ENCODE data around the gene MKRN2. TPM values are rescaled to one million over a fixed set of nuclear protein-coding genes. Genes with fewer than 3 reads are reported as not detected.
A peak's percentile ranks its signal among the peaks of the same experiment; 100 is the strongest.

The MKRN2 gene
- total RNA-seq, 2 experiments from 2014 or later, result 19.0 to 20.3 TPM

- peaks cover 26% of the 10 kb centered on the region for H3K4me1 ChIP-seq (ENCODE audit: insufficient read depth, low read length)
- no peaks in the 10 kb centered on the region for H3K9me3 Mint-ChIP-seq
- peaks cover 45% of the 10 kb centered on the region for H3K27me3 Mint-ChIP-seq
- POLR2A ChIA-PET, result interaction anchor here (1.3 to 2.2 kb wide), 2 partner anchors 70 to 110 kb away, joined by 6 to 9 read pairs; partner anchors contain the start of genes RAF1 and TSEN2
- peaks cover 17 to 27% of the 10 kb centered on the region in 2 experiments for H3K27me3 ChIP-seq (ENCODE audit: control insufficient read depth in 1 of 2, insufficient read depth in 2 of 2, low read length in 2 of 2)
- H3K36me3 ChIP-seq (ENCODE audit: insufficient read depth, low read length), result no peaks in the 10 kb centered on the region
- TF ChIP-seq, protein P1, sequence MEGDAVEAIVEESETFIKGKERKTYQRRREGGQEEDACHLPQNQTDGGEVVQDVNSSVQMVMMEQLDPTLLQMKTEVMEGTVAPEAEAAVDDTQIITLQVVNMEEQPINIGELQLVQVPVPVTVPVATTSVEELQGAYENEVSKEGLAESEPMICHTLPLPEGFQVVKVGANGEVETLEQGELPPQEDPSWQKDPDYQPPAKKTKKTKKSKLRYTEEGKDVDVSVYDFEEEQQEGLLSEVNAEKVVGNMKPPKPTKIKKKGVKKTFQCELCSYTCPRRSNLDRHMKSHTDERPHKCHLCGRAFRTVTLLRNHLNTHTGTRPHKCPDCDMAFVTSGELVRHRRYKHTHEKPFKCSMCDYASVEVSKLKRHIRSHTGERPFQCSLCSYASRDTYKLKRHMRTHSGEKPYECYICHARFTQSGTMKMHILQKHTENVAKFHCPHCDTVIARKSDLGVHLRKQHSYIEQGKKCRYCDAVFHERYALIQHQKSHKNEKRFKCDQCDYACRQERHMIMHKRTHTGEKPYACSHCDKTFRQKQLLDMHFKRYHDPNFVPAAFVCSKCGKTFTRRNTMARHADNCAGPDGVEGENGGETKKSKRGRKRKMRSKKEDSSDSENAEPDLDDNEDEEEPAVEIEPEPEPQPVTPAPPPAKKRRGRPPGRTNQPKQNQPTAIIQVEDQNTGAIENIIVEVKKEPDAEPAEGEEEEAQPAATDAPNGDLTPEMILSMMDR (IDR thresholded peaks at IDR 0.05), result no peak
- intact Hi-C loops (cut with DNase I, micrococcal nuclease), result loop anchor here in 1 of 2 experiments (10.0 kb wide), 3 partner anchors 281 to 1279 kb away; partner anchors contain the start of gene ATG7
- H3K4me1 Mint-ChIP-seq (ENCODE audit: low read depth), result peaks cover 39% of the 10 kb centered on the region
- CTCF ChIA-PET, result interaction anchor here (0.9 to 1.4 kb wide), 2 partner anchors 13 kb away, joined by 3 read pairs; no protein-coding TSS in a partner anchor
- H3K27ac Mint-ChIP-seq, result no peak overlapping the region
- H3K4me3 Mint-ChIP-seq, result peak overlapping the region; percentile 71
- H3K4me3 ChIP-seq (ENCODE audit: low read length), result peak overlapping the region; percentile 46
- no peak for ATAC-seq (ENCODE audit: poor library complexity)
- DNase-seq, result peak in 4 of 14 experiments; percentile 3 to 42 (median 20)
- no peak overlapping the region for H3K27ac ChIP-seq (ENCODE audit: low read depth in 1 of 2, low read length in 2 of 2)
- H3K9me3 ChIP-seq (ENCODE audit: control insufficient read depth in 1 of 2, insufficient read depth in 1 of 2, low read length in 2 of 2), result peaks cover 0 to 10% of the 10 kb centered on the region in 2 experiments
- peaks cover 12% of the 10 kb centered on the region for H3K36me3 Mint-ChIP-seq (ENCODE audit: low read depth)
Measured at GRCh38 chr3:12553921-12554391, 2.9 kb upstream of the MKRN2 start.

DNA sequence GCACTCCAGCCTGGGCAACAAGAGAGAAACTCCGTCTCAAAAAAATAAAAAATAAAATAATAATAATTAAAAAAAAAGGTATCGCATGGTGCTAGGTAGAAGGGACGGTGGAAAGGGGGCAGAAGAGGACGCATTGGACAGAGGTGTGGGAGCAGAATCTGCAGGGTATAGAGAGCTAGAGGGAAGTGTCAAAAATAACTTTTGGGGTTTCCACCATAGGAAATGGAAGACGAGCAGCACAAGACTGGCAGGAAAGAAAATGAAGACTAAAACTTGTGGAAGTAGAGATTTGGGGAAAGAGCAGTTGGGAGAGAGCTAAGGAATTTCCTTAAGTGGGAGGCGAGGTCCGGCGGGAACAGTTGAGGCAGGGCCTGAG, 585 bp upstream of the MKRN2 start:
- ATAC-seq (ENCODE audit: poor library complexity), result no peak
- Mint-ChIP-seq H3K4me3 (peak overlapping the region; percentile 93), H3K36me3 (ENCODE audit: low read depth) (peaks cover 12% of the 10 kb centered on the region), H3K9me3 (no peaks in the 10 kb centered on the region), H3K4me1 (ENCODE audit: low read depth) (peaks cover 63% of the 10 kb centered on the region), H3K27ac (peak overlapping the region; percentile 81), H3K27me3 (peaks cover 38% of the 10 kb centered on the region)
- peaks cover 17 to 27% of the 10 kb centered on the region in 2 experiments for H3K27me3 ChIP-seq (ENCODE audit: control insufficient read depth in 1 of 2, insufficient read depth in 2 of 2, low read length in 2 of 2)
- TF ChIP-seq, protein P1 (IDR thresholded peaks at IDR 0.05), result no peak
- intact Hi-C loops (cut with DNase I, micrococcal nuclease), result loop anchor here (5.0 to 10.0 kb wide), 5 partner anchors 106 to 1282 kb away; partner anchors contain the start of genes ATG7 (in 1 of the 2) and RAF1 (in 1 of the 2)
- no peaks in the 10 kb centered on the region for H3K36me3 ChIP-seq (ENCODE audit: insufficient read depth, low read length)
- peaks cover 0 to 10% of the 10 kb centered on the region in 2 experiments for H3K9me3 ChIP-seq (ENCODE audit: control insufficient read depth in 1 of 2, insufficient read depth in 1 of 2, low read length in 2 of 2)
- H3K4me3 ChIP-seq (ENCODE audit: low read length), result peak overlapping the region; percentile 85
- peak in 4 of 14 experiments; percentile 1 to 43 (median 12) for DNase-seq
- ChIA-PET CTCF (no interaction called here), POLR2A (interaction anchor here (0.6 to 3.3 kb wide), 4 partner anchors 9 to 829 kb away, joined by 3 to 19 read pairs (median 4); partner anchors contain the start of genes RAF1 and TSEN2)
- peaks cover 41% of the 10 kb centered on the region for H3K4me1 ChIP-seq (ENCODE audit: insufficient read depth, low read length)
- H3K27ac ChIP-seq (ENCODE audit: low read depth in 1 of 2, low read length in 2 of 2), result peak overlapping the region in 1 of 2 donors; percentile 46

- Mint-ChIP-seq H3K27me3 (peaks cover 38% of the 10 kb centered on the region), H3K36me3 (ENCODE audit: low read depth) (peaks cover 12% of the 10 kb centered on the region), H3K4me1 (ENCODE audit: low read depth) (peaks cover 76% of the 10 kb centered on the region), H3K27ac (peak overlapping the region; percentile 81), H3K4me3 (peak overlapping the region; percentile 93), H3K9me3 (no peaks in the 10 kb centered on the region)
- DNase-seq, result no peak
- ChIA-PET POLR2A (interaction anchor here (0.9 to 3.3 kb wide), 6 partner anchors 10 to 107 kb away, joined by 3 to 19 read pairs (median 4); partner anchors contain the start of genes RAF1 and TSEN2), CTCF (no interaction called here)
- Histone ChIP-seq H3K36me3 (ENCODE audit: insufficient read depth, low read length) (no peaks in the 10 kb centered on the region), H3K27ac (ENCODE audit: low read depth in 1 of 2, low read length in 2 of 2) (peak overlapping the region; percentile 85 to 91), H3K27me3 (ENCODE audit: control insufficient read depth in 1 of 2, insufficient read depth in 2 of 2, low read length in 2 of 2) (peaks cover 17 to 26% of the 10 kb centered on the region in 2 experiments), H3K9me3 (ENCODE audit: control insufficient read depth in 1 of 2, insufficient read depth in 1 of 2, low read length in 2 of 2) (peaks cover 0 to 10% of the 10 kb centered on the region in 2 experiments), H3K4me3 (ENCODE audit: low read length) (peak overlapping the region; percentile 85), H3K4me1 (ENCODE audit: insufficient read depth, low read length) (peaks cover 46% of the 10 kb centered on the region)
- ATAC-seq (ENCODE audit: poor library complexity), result no peak
- TF ChIP-seq, protein P1 (IDR thresholded peaks at IDR 0.05), result no peak
- intact Hi-C loops (cut with DNase I, micrococcal nuclease), result loop anchor here (1.0 to 10.0 kb wide), 7 partner anchors 73 to 1283 kb away; partner anchors contain the start of genes RAF1 (in 2 of the 2), ATG7 (in 1 of the 2) and TSEN2 (in 1 of the 2)
Measured at GRCh38 chr3:12557473-12558100, 700 bp downstream of the MKRN2 start.

Measured in CD4-positive, alpha-beta T cell (primary cell).